ENCODE results near the gene COA1. TPM values are rescaled to one million over a fixed set of nuclear protein-coding genes. Genes with fewer than 3 reads are reported as not detected.
"Not testable (repeated sequence)": the region's sequence is repeated elsewhere in the genome, so short reads cannot be mapped to it uniquely, and the experiment has no call there.

The COA1 gene
- total RNA-seq, 1 donor from 2014 or later: 16.3 TPM

GRCh38 chr7:43677864-43678263, 51.5 kb downstream of the COA1 start:
- Histone ChIP-seq H3K4me1 (peaks cover 0 to 9% of the 10 kb centered on the region in 2 donors), H3K27ac (no peak overlapping the region), H3K4me3 (no peak overlapping the region), H3K9me3 (no peaks in the 10 kb centered on the region), H3K36me3 (no peaks in the 10 kb centered on the region), H3K27me3 (no peaks in the 10 kb centered on the region)
- TF ChIP-seq CTCF (IDR thresholded peaks at IDR 0.05): no peak
- DNase-seq (ENCODE audit: low spot score in 2 of 2): no peak
- intact Hi-C loops (cut with DNase I): no loop called here

DNA sequence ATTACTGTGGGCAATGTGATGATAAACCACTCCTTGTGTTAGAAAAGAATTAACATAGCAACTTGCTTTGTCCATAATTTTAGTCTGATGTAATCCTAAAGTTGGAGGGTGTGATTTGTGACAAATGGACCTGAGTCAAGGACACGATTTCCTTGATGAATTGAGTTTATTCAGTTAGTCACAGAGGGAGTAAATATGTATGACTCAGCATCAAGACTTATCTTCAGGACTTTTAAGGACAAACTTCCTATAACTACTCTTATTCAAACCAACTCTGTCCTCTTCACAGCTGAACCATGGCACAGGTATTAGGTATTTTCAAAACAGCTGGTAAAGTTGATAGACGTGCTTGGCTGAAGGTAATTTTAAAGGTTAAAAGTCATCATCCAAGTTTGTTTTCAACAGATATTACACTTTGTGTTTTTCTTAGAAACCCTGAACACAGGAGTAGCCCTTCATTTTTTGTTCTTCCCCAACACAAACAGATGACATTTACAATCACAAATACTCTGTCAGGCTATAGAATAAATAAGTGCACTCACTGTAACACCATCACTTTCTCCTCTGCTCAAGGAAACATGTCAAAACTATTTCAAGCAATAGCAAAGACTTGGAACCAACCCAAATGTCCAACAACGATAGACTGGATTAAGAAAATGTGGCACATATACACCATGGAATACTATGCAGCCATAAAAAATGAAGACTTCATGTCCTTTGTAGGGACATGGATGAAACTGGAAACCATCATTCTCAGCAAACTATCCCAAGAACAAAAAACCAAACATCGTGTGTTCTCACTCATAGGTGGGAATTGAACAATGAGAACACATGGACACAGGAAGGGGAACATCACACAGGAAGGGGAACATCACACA, 54.5 kb downstream of the COA1 start:
- no peaks in the 10 kb centered on the region for H3K9me3 ChIP-seq
- peaks cover 0 to 5% of the 10 kb centered on the region in 2 donors for H3K4me1 ChIP-seq
- no peaks in the 10 kb centered on the region for H3K27me3 ChIP-seq
- intact Hi-C loops (cut with DNase I): loop anchor here (1.0 kb wide), 1 partner anchor 91 kb away; the partner anchor contains the start of gene STK17A
- no peak overlapping the region for H3K4me3 ChIP-seq
- H3K27ac ChIP-seq: peak overlapping the region; percentile 8 to 49
- no peak for DNase-seq (ENCODE audit: low spot score in 2 of 2)
- no peaks in the 10 kb centered on the region for H3K36me3 ChIP-seq
- TF ChIP-seq CTCF (IDR thresholded peaks at IDR 0.05): no peak

- H3K4me3 ChIP-seq; DNase-seq (ENCODE audit: low spot score in 2 of 2); intact Hi-C loops (cut with DNase I); H3K4me1 ChIP-seq; H3K27ac ChIP-seq; H3K27me3 ChIP-seq; H3K9me3 ChIP-seq; H3K36me3 ChIP-seq: not testable (repeated sequence)
These were observed 55.9 kb downstream of the COA1 start for GRCh38 chr7:43673243-43673976.

DNA sequence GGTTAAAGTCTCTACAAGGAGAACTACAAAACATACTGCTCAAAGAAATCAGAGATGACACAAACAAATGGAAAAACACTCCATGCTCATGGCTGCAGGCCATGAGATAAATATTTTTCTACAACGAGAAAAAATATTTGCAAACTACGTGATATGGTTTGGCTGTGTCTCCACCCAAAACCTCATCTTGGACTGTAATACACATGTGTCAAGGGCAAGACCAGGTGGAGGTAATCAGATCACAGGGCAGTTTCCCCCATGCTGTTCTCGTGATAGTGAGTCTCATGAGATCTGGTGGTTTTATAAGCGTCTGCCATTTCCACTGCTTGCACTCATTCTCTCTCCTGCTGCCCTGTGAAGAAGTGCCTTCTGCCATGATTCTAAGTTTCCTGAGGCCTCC, 57.8 kb downstream of the COA1 start:
- Histone ChIP-seq H3K9me3 (no peaks in the 10 kb centered on the region), H3K27ac (no peak overlapping the region), H3K4me3 (no peak overlapping the region), H3K27me3 (no peaks in the 10 kb centered on the region), H3K36me3 (no peaks in the 10 kb centered on the region), H3K4me1 (peaks cover 0 to 10% of the 10 kb centered on the region in 2 donors)
- no peak for TF ChIP-seq CTCF (IDR thresholded peaks at IDR 0.05)
- intact Hi-C loops (cut with DNase I): no loop called here
- no peak for DNase-seq (ENCODE audit: low spot score in 2 of 2)

DNA sequence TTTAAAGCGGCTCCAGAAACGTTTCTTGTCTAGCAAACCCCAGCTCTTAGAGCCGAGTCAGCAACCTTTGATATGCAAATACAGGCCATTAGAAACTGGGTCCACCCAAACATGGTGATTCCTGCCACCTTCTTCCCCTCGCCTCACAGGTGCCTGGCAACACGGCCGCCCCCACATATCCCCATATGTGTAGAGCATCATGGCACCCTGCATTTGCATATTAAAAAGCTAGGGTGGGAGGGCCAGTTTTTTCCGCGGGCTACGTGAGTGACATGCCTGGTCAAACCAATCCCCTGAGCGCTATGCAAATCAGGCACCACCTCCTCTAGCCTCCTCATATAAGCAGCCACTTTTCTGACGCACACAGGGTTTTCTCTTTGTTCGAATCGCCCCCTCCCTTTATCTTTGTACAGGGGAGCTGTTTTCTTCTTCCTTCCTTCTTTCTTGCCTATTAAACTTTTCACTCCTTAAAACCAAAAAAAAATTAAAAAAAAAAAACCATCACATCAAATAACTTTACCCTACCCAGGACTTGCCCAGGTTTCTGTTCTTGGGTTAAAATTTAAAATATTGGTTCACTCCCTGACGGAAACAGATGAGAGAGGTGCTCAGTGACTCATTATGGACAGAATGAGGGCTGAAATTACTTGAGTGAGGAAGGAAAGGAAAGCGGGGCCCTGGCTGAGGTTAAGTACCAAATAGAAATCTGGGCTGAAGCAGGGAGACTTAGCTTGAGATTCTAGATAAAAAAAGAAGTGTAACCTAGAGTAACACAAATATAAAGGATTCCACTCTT, 59.8 kb downstream of the COA1 start:
- H3K4me1 ChIP-seq: peaks cover 0 to 12% of the 10 kb centered on the region in 2 donors
- TF ChIP-seq CTCF (IDR thresholded peaks at IDR 0.05): no peak
- no peaks in the 10 kb centered on the region for H3K27me3 ChIP-seq

More for the DNA sequence above, 59.8 kb downstream of the COA1 start:
- Histone ChIP-seq H3K27ac (no peak overlapping the region), H3K9me3 (no peaks in the 10 kb centered on the region), H3K4me3 (no peak overlapping the region), H3K36me3 (no peaks in the 10 kb centered on the region)
- no peak for DNase-seq (ENCODE audit: low spot score in 2 of 2)
- intact Hi-C loops (cut with DNase I): loop anchor here (2.0 kb wide), 1 partner anchor 15 kb away; no protein-coding TSS in a partner anchor
